ENCODE data around the gene METTL16.

GRCh38 chr17:2412561-2413021, 99.1 kb downstream of the METTL16 start:
- TF ChIP-seq CTCF (IDR thresholded peaks at IDR 0.05): no peak
- no peak for TF ChIP-seq EZH2 (IDR thresholded peaks at IDR 0.05; ENCODE audit: borderline replicate concordance, insufficient read depth, low read depth, low read length, poor library complexity, severe bottlenecking)

Measured in B cell (primary cell).